Measurements from ENCODE around the gene POLR2M.

POLR2M gene

DNA sequence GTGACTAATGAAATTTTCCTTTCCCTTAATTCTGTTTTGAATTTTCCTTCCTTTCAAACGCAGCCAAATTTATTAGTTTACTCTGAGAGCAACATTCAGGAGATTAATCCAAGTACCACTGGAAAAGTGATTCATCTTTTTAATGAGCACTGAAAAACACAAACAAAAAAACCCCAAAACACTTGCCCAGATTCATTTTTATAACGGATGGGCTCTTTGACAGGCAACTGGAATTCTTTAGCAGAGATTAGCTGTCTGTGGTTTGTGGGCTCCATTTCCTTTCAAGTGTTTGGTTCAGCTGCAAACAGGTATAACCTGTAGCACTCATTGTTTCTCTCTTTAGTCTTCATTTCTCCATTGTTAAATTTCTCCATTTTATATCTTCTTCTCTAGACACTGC is 3.1 kb upstream of the POLR2M start:
- H3K9me3 ChIP-seq (ENCODE audit: insufficient read depth, low read depth, low read length) = no peaks in the 10 kb centered on the region
- H2AFZ ChIP-seq (ENCODE audit: low read length) = no peak overlapping the region
- H3K4me3 ChIP-seq (ENCODE audit: low read length, poor library complexity, severe bottlenecking) = no peak overlapping the region
- peaks cover 12% of the 10 kb centered on the region for H4K20me1 ChIP-seq (ENCODE audit: insufficient read depth, low read length, poor library complexity, severe bottlenecking)
- no peaks in the 10 kb centered on the region for H3K36me3 ChIP-seq (ENCODE audit: insufficient read depth, low read length)
- H3K79me2 ChIP-seq (ENCODE audit: insufficient read depth, low read length) = peaks cover 22% of the 10 kb centered on the region
- H3F3A ChIP-seq (ENCODE audit: low read depth) = no peaks in the 10 kb centered on the region
- peaks cover 70% of the 10 kb centered on the region for H3K27me3 ChIP-seq (ENCODE audit: insufficient read depth, low read length, poor library complexity, severe bottlenecking)
- no peak for TF ChIP-seq EZH2phosphoT487 (IDR thresholded peaks at IDR 0.05; ENCODE audit: borderline replicate concordance)
- TF ChIP-seq CTCF (conservative IDR thresholded peaks at IDR 0.05; ENCODE audit: low read length) = no peak
- H3K9me2 ChIP-seq (replicated peaks; ENCODE audit: low read depth, low read length) = no peaks in the 10 kb centered on the region
- peaks cover 17% of the 10 kb centered on the region for H3K4me1 ChIP-seq (ENCODE audit: insufficient read depth, low read length, poor library complexity, severe bottlenecking)
- no peak overlapping the region for H3K4me2 ChIP-seq (ENCODE audit: low read depth, low read length, poor library complexity, severe bottlenecking)
- no peak overlapping the region for H3K9ac ChIP-seq (ENCODE audit: low read depth, low read length, poor library complexity, severe bottlenecking)

DNA sequence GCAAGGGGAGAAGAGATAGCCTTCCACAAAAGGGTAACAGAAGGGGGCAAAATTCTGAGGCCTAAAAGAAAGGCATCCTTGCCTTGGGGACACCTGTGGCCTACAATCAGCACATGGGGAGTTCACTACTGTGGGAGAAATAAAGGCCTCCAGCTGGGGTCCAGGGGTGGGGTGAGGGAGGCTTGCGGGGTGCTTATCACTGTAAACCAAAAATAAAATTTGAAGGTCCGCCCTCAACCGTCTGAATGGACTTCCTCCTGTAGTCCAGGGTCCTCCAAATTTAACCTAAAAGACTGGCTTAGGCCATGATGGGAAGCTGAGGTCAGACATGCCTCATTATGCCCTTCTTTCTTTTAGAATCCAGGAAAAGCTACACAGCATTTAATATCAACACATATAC is 2.1 kb upstream of the POLR2M start:
- no peaks in the 10 kb centered on the region for H3K36me3 ChIP-seq (ENCODE audit: insufficient read depth, low read length)
- peaks cover 17% of the 10 kb centered on the region for H4K20me1 ChIP-seq (ENCODE audit: insufficient read depth, low read length, poor library complexity, severe bottlenecking)
- H3K9me2 ChIP-seq (replicated peaks; ENCODE audit: low read depth, low read length) = no peaks in the 10 kb centered on the region
- peaks cover 25% of the 10 kb centered on the region for H3K4me1 ChIP-seq (ENCODE audit: insufficient read depth, low read length, poor library complexity, severe bottlenecking)
- no peak overlapping the region for H3K9ac ChIP-seq (ENCODE audit: low read depth, low read length, poor library complexity, severe bottlenecking)
- peaks cover 59% of the 10 kb centered on the region for H3K27me3 ChIP-seq (ENCODE audit: insufficient read depth, low read length, poor library complexity, severe bottlenecking)
- H3K9me3 ChIP-seq (ENCODE audit: insufficient read depth, low read depth, low read length) = no peaks in the 10 kb centered on the region
- no peak overlapping the region for H3K4me2 ChIP-seq (ENCODE audit: low read depth, low read length, poor library complexity, severe bottlenecking)
- H3F3A ChIP-seq (ENCODE audit: low read depth) = no peaks in the 10 kb centered on the region
- H3K79me2 ChIP-seq (ENCODE audit: insufficient read depth, low read length) = peaks cover 32% of the 10 kb centered on the region
- no peak overlapping the region for H2AFZ ChIP-seq (ENCODE audit: low read length)
- TF ChIP-seq EZH2phosphoT487 (IDR thresholded peaks at IDR 0.05; ENCODE audit: borderline replicate concordance) (no peak), CTCF (conservative IDR thresholded peaks at IDR 0.05; ENCODE audit: low read length) (no peak)
- no peak overlapping the region for H3K4me3 ChIP-seq (ENCODE audit: low read length, poor library complexity, severe bottlenecking)

DNA sequence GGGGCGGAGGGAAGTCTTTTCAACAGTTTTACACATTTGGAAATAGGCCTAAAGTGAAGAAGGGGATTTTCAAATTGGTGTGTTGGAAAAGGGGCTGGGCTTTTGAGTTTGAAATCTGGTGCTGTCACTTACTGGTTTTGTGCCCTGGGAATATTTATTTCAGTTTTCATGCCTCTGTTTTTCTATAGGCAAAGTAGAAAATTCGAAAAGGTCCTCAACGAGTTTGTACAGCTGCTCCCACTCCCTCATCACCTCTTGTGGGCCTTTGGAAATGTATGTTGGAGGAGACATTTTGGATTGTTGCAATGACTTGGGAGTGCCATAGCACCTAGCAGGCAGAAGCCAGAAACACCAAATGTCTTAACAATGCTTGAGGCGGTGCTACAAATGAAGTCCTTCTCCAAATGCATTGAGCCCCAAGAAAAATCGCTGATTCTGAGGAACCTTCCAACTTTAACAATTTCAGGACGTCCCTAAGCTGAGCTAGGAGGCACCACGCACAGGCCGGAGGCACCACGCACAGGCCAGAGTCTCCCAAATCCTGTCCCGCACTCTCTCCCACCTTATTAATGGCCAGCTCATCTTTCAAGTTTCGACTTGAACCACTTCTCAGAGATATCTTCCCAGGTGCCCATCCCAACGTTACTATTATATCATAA is 639 bp upstream of the POLR2M start:
- Histone ChIP-seq H3K4me3 (ENCODE audit: low read length, poor library complexity, severe bottlenecking) (peak overlapping the region; percentile 82), H2AFZ (ENCODE audit: low read length) (peak overlapping the region; percentile 74), H3K9me2 (replicated peaks; ENCODE audit: low read depth, low read length) (no peaks in the 10 kb centered on the region), H3K27me3 (ENCODE audit: insufficient read depth, low read length, poor library complexity, severe bottlenecking) (peaks cover 45% of the 10 kb centered on the region), H3K36me3 (ENCODE audit: insufficient read depth, low read length) (peaks cover 6% of the 10 kb centered on the region; the same call in 1 of the 2 replicates), H3F3A (ENCODE audit: low read depth) (no peaks in the 10 kb centered on the region), H4K20me1 (ENCODE audit: insufficient read depth, low read length, poor library complexity, severe bottlenecking) (peaks cover 22% of the 10 kb centered on the region), H3K4me2 (ENCODE audit: low read depth, low read length, poor library complexity, severe bottlenecking) (peak overlapping the region; percentile 55), H3K79me2 (ENCODE audit: insufficient read depth, low read length) (peaks cover 47% of the 10 kb centered on the region), H3K9me3 (ENCODE audit: insufficient read depth, low read depth, low read length) (no peaks in the 10 kb centered on the region), H3K4me1 (ENCODE audit: insufficient read depth, low read length, poor library complexity, severe bottlenecking) (peaks cover 37% of the 10 kb centered on the region), H3K9ac (ENCODE audit: low read depth, low read length, poor library complexity, severe bottlenecking) (peak overlapping the region; percentile 91)
- TF ChIP-seq EZH2phosphoT487 (IDR thresholded peaks at IDR 0.05; ENCODE audit: borderline replicate concordance) = no peak
- TF ChIP-seq CTCF (conservative IDR thresholded peaks at IDR 0.05; ENCODE audit: low read length) = no peak

All from Loucy (cell line).